ENCODE results near the gene ZNF672. TPM values are rescaled to one million over a fixed set of nuclear protein-coding genes. Genes with fewer than 3 reads are reported as not detected.
"Not testable (repeated sequence)": the region's sequence is repeated elsewhere in the genome, so short reads cannot be mapped to it uniquely, and the experiment has no call there.

The ZNF672 gene
- total RNA-seq, 1 donor, result 73.2 TPM

DNA sequence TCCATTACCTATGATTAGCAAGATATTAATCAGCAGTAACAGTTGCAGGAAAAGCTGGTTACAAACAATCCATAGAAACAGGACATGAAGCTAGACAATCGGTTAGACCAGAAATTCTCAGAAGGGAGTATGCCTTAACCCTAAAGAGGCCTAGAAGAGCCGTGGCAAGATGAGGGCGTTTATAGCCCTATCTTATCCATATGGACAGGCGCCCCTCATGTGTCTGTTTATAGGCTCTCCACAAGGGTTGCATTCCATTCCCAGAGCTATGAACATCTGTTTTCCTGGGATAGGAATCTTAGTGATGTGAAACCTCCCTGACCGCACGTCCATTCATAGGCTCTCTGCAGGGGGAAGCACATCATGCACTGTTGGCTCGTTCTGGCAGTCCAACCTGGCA is 44.4 kb downstream of the ZNF672 start:
- not testable (repeated sequence) for DNase-seq (ENCODE audit: low read depth in 2 of 3, low spot score in 2 of 3)

DNA sequence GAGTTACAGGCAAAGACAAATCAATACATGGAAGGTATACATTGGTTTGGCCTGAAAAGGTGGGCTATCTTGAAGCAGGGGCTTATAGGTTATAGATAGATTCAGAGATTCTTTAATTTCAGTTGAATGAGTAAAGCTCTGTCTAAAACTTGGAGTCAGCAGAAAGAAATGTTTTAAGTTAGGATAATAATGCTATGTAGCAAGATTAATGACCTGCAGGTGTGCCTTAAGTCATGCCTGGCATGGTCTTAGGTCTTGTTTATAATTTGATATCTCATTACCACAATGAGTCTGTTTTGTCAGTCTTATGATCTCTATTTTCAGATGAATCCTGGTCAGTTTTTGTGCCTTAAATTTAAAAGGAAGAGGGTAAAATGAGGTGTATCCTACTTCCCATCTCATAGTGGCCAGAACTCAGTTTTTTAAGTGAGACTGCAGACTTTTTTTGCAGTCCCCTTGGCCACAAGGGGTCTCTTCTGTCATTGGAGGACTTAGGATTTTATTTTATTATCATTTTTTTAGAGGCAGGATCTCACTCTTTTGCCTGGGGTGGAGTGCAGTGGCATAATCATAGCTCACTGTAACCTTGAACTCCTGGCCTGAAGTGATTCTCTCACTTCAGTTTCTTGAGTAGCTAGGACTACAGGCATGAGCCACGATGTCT is 46.7 kb downstream of the ZNF672 start:
- peak in 1 of 3 donors; percentile 26 for DNase-seq (ENCODE audit: low read depth in 2 of 3, low spot score in 2 of 3)

- no peak for DNase-seq (ENCODE audit: low read depth in 2 of 3, low spot score in 2 of 3)
Observed at GRCh38 chr1:248885646-248886045, 47.6 kb downstream of the ZNF672 start.

GRCh38 chr1:248886237-248886895 is 48.3 kb downstream of the ZNF672 start:
- no peak for DNase-seq (ENCODE audit: low read depth in 2 of 3, low spot score in 2 of 3)

DNA sequence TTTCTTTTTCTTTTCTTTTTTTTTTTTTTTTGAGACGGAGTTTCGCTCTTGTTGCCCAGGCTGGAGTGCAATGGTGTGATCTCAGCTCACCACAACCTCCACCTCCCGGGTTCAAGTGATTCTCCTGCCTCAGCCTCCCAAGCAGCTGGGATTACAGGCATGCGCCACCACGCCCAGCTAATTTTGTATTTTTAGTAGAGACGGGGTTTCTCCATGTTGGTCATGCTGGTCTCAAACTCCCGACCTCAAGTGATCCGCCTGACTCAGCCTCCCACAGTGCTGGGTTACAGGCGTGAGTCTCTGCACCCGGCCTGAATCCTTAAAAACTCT is 51.9 kb downstream of the ZNF672 start:
- not testable (repeated sequence) for DNase-seq (ENCODE audit: low read depth in 2 of 3, low spot score in 2 of 3)

DNA sequence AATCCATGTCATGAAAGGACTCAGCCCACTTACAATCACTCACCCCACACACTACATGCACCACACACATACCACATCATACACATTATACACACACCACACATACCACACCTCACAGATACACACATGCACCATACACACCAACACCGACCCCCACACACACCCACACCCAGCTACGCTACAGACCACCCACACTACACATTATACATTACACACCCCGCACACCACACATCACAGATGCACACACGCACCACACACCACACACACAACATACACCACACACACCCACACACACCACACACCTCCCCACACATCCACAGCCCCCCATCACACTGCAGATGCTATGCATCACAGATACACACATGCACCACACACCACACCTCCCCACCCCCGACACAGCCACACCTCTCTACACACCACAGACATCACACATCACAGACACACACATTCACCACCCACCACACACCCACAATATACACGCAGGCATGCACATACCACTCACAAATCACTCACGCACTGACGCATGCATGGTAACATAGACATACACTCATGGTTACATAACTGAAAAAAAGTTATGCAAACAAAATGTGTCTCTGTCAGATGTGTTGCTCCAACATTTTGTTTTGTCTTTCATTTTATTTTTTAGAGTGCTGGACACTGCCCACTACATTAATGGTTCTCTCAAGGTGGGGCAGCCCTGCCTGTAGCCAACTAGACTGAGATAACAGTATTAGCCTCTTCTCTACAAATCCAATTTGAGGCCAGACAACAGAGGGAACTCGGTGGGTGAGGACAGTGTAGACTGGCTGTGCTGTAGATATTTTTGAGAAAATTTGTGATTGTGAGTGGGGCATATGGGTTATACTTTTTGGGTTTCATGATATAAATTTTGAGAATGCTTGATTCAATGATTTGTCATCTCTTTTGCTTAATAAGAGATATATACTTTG is 52.8 kb downstream of the ZNF672 start:
- DNase-seq (ENCODE audit: low read depth in 2 of 3, low spot score in 2 of 3), result no peak

DNA sequence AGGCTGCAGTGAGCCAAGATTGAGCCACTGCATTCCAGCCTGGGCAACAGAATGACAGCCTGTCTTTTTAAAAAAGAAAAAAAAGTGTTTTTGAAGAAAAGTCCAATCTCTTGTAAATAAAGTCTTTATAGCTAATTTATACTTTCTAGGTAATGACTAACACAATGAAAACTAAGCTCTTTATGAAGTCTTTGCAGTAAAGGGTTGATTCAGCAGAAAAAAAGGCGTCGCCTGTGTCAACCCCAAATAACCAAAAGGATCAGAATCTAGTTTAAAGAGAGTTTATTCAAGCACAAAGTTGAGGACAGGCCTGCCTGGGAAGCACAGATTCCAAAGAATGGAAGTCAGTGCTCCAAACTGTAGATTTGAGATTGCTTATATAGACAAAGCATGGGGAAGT is 53.7 kb downstream of the ZNF672 start:
- DNase-seq (ENCODE audit: low read depth in 2 of 3, low spot score in 2 of 3), result no peak

DNA sequence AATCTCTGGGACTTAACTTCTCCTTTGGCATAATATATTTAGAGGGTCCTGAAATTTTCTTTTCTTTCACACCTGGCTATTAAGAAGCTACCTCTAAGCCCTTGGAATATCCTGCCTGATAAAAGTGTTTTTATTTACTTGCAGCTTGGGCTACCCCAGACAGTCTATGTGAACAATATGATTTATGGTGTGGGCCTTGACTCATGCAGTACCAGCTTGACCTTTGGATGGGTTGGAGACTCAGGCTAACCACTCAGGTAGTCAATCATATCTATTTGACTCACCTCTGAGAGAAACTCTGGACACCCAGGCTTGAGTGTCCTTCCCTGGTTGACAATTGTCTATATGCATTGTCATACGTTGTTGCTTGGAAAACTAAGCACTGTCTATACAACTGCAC is 54.6 kb downstream of the ZNF672 start:
- no peak for DNase-seq (ENCODE audit: low read depth in 2 of 3, low spot score in 2 of 3)

- no peak for DNase-seq (ENCODE audit: low read depth in 2 of 3, low spot score in 2 of 3)
Observed at GRCh38 chr1:248894837-248895236, 56.8 kb downstream of the ZNF672 start.

GRCh38 chr1:248897412-248898337 is 59.7 kb downstream of the ZNF672 start:
- no peak for DNase-seq (ENCODE audit: low read depth in 2 of 3, low spot score in 2 of 3)

Small RNAs within 50 kb of the gene (small RNA-seq; reads per million reads assigned to genes)
- not detected for gene MIR3124

Other genes with a start within 250 kb of the ZNF672 start
- gene OR2T10, start 240.5 kb upstream of the ZNF672 start, total RNA-seq, result not detected
- gene OR2T11, start 203.1 kb upstream of the ZNF672 start, total RNA-seq, result not detected
- gene OR2T35, start 192.9 kb upstream of the ZNF672 start, total RNA-seq, result not detected
- gene OR2T27, start 182.7 kb upstream of the ZNF672 start, total RNA-seq, result not detected
- not detected for gene OR14I1, start 135.5 kb upstream of the ZNF672 start, total RNA-seq
- gene LYPD8, start 82.5 kb upstream of the ZNF672 start, total RNA-seq, result 0.54 TPM
- gene SH3BP5L, start 12.3 kb upstream of the ZNF672 start, total RNA-seq, result 21.0 TPM
- 23.4 TPM for gene ZNF692, start 20.9 kb downstream of the ZNF672 start, total RNA-seq
- 10.8 TPM for gene PGBD2, start 68.0 kb downstream of the ZNF672 start, total RNA-seq

Measured in hematopoietic multipotent progenitor cell (in vitro differentiated cells).